ENCODE data around the gene ERCC6L2.

GRCh38 chr9:95974389-95974788 is 98.9 kb downstream of the ERCC6L2 start:
- TF ChIP-seq, protein P1, sequence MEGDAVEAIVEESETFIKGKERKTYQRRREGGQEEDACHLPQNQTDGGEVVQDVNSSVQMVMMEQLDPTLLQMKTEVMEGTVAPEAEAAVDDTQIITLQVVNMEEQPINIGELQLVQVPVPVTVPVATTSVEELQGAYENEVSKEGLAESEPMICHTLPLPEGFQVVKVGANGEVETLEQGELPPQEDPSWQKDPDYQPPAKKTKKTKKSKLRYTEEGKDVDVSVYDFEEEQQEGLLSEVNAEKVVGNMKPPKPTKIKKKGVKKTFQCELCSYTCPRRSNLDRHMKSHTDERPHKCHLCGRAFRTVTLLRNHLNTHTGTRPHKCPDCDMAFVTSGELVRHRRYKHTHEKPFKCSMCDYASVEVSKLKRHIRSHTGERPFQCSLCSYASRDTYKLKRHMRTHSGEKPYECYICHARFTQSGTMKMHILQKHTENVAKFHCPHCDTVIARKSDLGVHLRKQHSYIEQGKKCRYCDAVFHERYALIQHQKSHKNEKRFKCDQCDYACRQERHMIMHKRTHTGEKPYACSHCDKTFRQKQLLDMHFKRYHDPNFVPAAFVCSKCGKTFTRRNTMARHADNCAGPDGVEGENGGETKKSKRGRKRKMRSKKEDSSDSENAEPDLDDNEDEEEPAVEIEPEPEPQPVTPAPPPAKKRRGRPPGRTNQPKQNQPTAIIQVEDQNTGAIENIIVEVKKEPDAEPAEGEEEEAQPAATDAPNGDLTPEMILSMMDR (conservative IDR thresholded peaks at IDR 0.05; ENCODE audit: low read depth in 2 of 2) = no peak
- TF ChIP-seq POLR2AphosphoS5 (IDR thresholded peaks at IDR 0.05; ENCODE audit: low read depth) (no peak), EZH2phosphoT487 (IDR thresholded peaks at IDR 0.05; ENCODE audit: unreplicated experiment) (no peak)
